ENCODE data around the gene ARHGEF16.

Gene ARHGEF16

GRCh38 chr1:3423245-3423829 is 31.1 kb upstream of the ARHGEF16 start:
- Histone ChIP-seq H3K4me1 (ENCODE audit: control insufficient read depth, insufficient read depth, low read length) (no peaks in the 10 kb centered on the region), H3K36me3 (ENCODE audit: control insufficient read depth, insufficient read depth, low read length) (no peaks in the 10 kb centered on the region), H3K27ac (ENCODE audit: low read length) (no peak overlapping the region), H3K9me3 (ENCODE audit: control insufficient read depth, insufficient read depth, low read length) (no peaks in the 10 kb centered on the region), H3K4me3 (ENCODE audit: low read length) (no peak overlapping the region), H3K27me3 (ENCODE audit: control insufficient read depth, insufficient read depth, low read length) (no peaks in the 10 kb centered on the region)
- WGBS (ENCODE audit: insufficient coverage, insufficient read length): no CpG with 5 or more reads among the region's 23 CpGs
- no peak for DNase-seq (ENCODE audit: low read depth, low spot score)

- no peaks in the 10 kb centered on the region for H3K4me1 ChIP-seq (ENCODE audit: control insufficient read depth, insufficient read depth, low read length)
- no peaks in the 10 kb centered on the region for H3K36me3 ChIP-seq (ENCODE audit: control insufficient read depth, insufficient read depth, low read length)
- no peak overlapping the region for H3K4me3 ChIP-seq (ENCODE audit: low read length)
- WGBS (ENCODE audit: insufficient coverage, insufficient read length): no CpG with 5 or more reads among the region's 28 CpGs
- H3K27ac ChIP-seq (ENCODE audit: low read length): no peak overlapping the region
- H3K27me3 ChIP-seq (ENCODE audit: control insufficient read depth, insufficient read depth, low read length): no peaks in the 10 kb centered on the region
- DNase-seq (ENCODE audit: low read depth, low spot score): no peak
- no peaks in the 10 kb centered on the region for H3K9me3 ChIP-seq (ENCODE audit: control insufficient read depth, insufficient read depth, low read length)
These were observed 30.4 kb upstream of the ARHGEF16 start for GRCh38 chr1:3423896-3424611.

GRCh38 chr1:3425486-3426215 is 28.8 kb upstream of the ARHGEF16 start:
- H3K4me1 ChIP-seq (ENCODE audit: control insufficient read depth, insufficient read depth, low read length): no peaks in the 10 kb centered on the region
- H3K9me3 ChIP-seq (ENCODE audit: control insufficient read depth, insufficient read depth, low read length): no peaks in the 10 kb centered on the region
- no peak for DNase-seq (ENCODE audit: low read depth, low spot score)

GRCh38 chr1:3426956-3427535 is 27.4 kb upstream of the ARHGEF16 start:
- H3K4me1 ChIP-seq (ENCODE audit: control insufficient read depth, insufficient read depth, low read length): no peaks in the 10 kb centered on the region
- no CpG with 5 or more reads among the region's 20 CpGs for WGBS (ENCODE audit: insufficient coverage, insufficient read length)
- no peaks in the 10 kb centered on the region for H3K27me3 ChIP-seq (ENCODE audit: control insufficient read depth, insufficient read depth, low read length)
- H3K4me3 ChIP-seq (ENCODE audit: low read length): no peak overlapping the region
- no peaks in the 10 kb centered on the region for H3K36me3 ChIP-seq (ENCODE audit: control insufficient read depth, insufficient read depth, low read length)
- no peak overlapping the region for H3K27ac ChIP-seq (ENCODE audit: low read length)
- no peaks in the 10 kb centered on the region for H3K9me3 ChIP-seq (ENCODE audit: control insufficient read depth, insufficient read depth, low read length)
- no peak for DNase-seq (ENCODE audit: low read depth, low spot score)

More at GRCh38 chr1:3425486-3426215, 28.8 kb upstream of the ARHGEF16 start:
- H3K27ac ChIP-seq (ENCODE audit: low read length): no peak overlapping the region
- no peaks in the 10 kb centered on the region for H3K27me3 ChIP-seq (ENCODE audit: control insufficient read depth, insufficient read depth, low read length)
- H3K36me3 ChIP-seq (ENCODE audit: control insufficient read depth, insufficient read depth, low read length): no peaks in the 10 kb centered on the region
- no peak overlapping the region for H3K4me3 ChIP-seq (ENCODE audit: low read length)
- WGBS (ENCODE audit: insufficient coverage, insufficient read length): no CpG with 5 or more reads among the region's 44 CpGs

- no peak for DNase-seq (ENCODE audit: low read depth, low spot score)
- no peaks in the 10 kb centered on the region for H3K36me3 ChIP-seq (ENCODE audit: control insufficient read depth, insufficient read depth, low read length)
- H3K4me3 ChIP-seq (ENCODE audit: low read length): no peak overlapping the region
- H3K27ac ChIP-seq (ENCODE audit: low read length): no peak overlapping the region
- no peaks in the 10 kb centered on the region for H3K4me1 ChIP-seq (ENCODE audit: control insufficient read depth, insufficient read depth, low read length)
- WGBS (ENCODE audit: insufficient coverage, insufficient read length): no CpG with 5 or more reads among the region's 43 CpGs
- no peaks in the 10 kb centered on the region for H3K27me3 ChIP-seq (ENCODE audit: control insufficient read depth, insufficient read depth, low read length)
- H3K9me3 ChIP-seq (ENCODE audit: control insufficient read depth, insufficient read depth, low read length): no peaks in the 10 kb centered on the region
These were observed 26.5 kb upstream of the ARHGEF16 start for GRCh38 chr1:3427711-3428704.

- no peak for DNase-seq (ENCODE audit: low read depth, low spot score)
These were observed 25.6 kb upstream of the ARHGEF16 start for GRCh38 chr1:3428899-3429298.

GRCh38 chr1:3429320-3429719 is 25.1 kb upstream of the ARHGEF16 start:
- no CpG with 5 or more reads among the region's 13 CpGs for WGBS (ENCODE audit: insufficient coverage, insufficient read length)
- Histone ChIP-seq H3K27me3 (ENCODE audit: control insufficient read depth, insufficient read depth, low read length) (no peaks in the 10 kb centered on the region), H3K4me3 (ENCODE audit: low read length) (no peak overlapping the region), H3K27ac (ENCODE audit: low read length) (no peak overlapping the region), H3K9me3 (ENCODE audit: control insufficient read depth, insufficient read depth, low read length) (no peaks in the 10 kb centered on the region), H3K4me1 (ENCODE audit: control insufficient read depth, insufficient read depth, low read length) (no peaks in the 10 kb centered on the region), H3K36me3 (ENCODE audit: control insufficient read depth, insufficient read depth, low read length) (no peaks in the 10 kb centered on the region)
- DNase-seq (ENCODE audit: low read depth, low spot score): no peak

More at GRCh38 chr1:3428899-3429298, 25.6 kb upstream of the ARHGEF16 start:
- H3K27ac ChIP-seq (ENCODE audit: low read length): no peak overlapping the region
- no peaks in the 10 kb centered on the region for H3K27me3 ChIP-seq (ENCODE audit: control insufficient read depth, insufficient read depth, low read length)
- no CpG with 5 or more reads among the region's 9 CpGs for WGBS (ENCODE audit: insufficient coverage, insufficient read length)
- H3K4me1 ChIP-seq (ENCODE audit: control insufficient read depth, insufficient read depth, low read length): no peaks in the 10 kb centered on the region
- no peaks in the 10 kb centered on the region for H3K36me3 ChIP-seq (ENCODE audit: control insufficient read depth, insufficient read depth, low read length)
- no peaks in the 10 kb centered on the region for H3K9me3 ChIP-seq (ENCODE audit: control insufficient read depth, insufficient read depth, low read length)
- no peak overlapping the region for H3K4me3 ChIP-seq (ENCODE audit: low read length)

GRCh38 chr1:3429766-3430165 is 24.7 kb upstream of the ARHGEF16 start:
- DNase-seq (ENCODE audit: low read depth, low spot score): no peak
- Histone ChIP-seq H3K4me3 (ENCODE audit: low read length) (no peak overlapping the region), H3K27ac (ENCODE audit: low read length) (no peak overlapping the region), H3K9me3 (ENCODE audit: control insufficient read depth, insufficient read depth, low read length) (no peaks in the 10 kb centered on the region), H3K4me1 (ENCODE audit: control insufficient read depth, insufficient read depth, low read length) (no peaks in the 10 kb centered on the region), H3K27me3 (ENCODE audit: control insufficient read depth, insufficient read depth, low read length) (no peaks in the 10 kb centered on the region), H3K36me3 (ENCODE audit: control insufficient read depth, insufficient read depth, low read length) (no peaks in the 10 kb centered on the region; the same call in 1 of the 2 replicates)
- WGBS (ENCODE audit: insufficient coverage, insufficient read length): no CpG with 5 or more reads among the region's 16 CpGs

GRCh38 chr1:3430406-3430805 is 24.1 kb upstream of the ARHGEF16 start:
- Histone ChIP-seq H3K27me3 (ENCODE audit: control insufficient read depth, insufficient read depth, low read length) (no peaks in the 10 kb centered on the region), H3K4me3 (ENCODE audit: low read length) (no peak overlapping the region), H3K9me3 (ENCODE audit: control insufficient read depth, insufficient read depth, low read length) (no peaks in the 10 kb centered on the region), H3K36me3 (ENCODE audit: control insufficient read depth, insufficient read depth, low read length) (no peaks in the 10 kb centered on the region; the same call in 1 of the 2 replicates), H3K27ac (ENCODE audit: low read length) (no peak overlapping the region), H3K4me1 (ENCODE audit: control insufficient read depth, insufficient read depth, low read length) (no peaks in the 10 kb centered on the region)
- DNase-seq (ENCODE audit: low read depth, low spot score): no peak
- WGBS (ENCODE audit: insufficient coverage, insufficient read length): no CpG with 5 or more reads among the region's 19 CpGs

All from iPS DF 6.9 (cell line).